Fibroblast of skin of right quadriceps (primary cell): ENCODE data around the gene SLC1A2.

Source experiments
- DNase-seq: peaks from one replicate; pipeline ENCODE4 v3.0.0-alpha.2; 2013

SLC1A2 gene

DNA sequence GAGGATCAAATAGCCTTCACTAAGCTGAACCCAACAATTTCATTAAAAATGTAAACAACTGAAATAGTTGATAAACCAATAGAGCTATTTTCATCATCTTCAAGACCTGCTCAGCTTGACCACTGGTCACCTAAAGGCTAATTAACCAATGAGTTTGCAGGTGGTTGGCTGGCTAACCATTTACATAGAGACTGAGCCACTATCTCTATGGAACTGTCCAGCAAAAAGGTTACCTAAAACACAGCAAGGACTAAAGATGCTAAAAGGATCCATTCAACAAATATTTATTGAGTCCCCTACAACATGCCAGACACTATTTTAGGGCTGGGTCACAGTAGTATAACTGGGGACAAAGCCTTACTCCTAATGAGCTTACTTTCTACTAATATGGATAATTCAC lies 156.6 kb downstream of the SLC1A2 start:
- no peak for DNase-seq

DNA sequence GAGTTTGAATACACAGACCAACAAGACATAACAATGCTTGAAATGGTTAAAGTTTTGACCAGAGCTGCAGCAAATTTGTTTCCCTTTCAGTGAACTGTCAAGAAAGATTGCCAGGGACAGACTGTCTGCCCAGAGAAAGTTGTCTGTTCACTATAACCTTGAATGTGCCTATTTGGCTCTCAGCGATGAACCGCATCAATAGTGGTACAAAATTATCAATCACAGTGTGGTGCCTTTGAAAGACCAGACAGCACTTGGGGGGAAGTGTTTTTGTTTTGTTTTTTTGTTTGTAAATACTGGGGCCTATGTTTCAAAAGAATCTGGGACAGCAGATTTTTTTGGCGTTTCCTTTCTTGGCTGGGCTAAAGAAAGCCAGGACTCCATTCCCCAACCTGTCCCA lies 157.3 kb downstream of the SLC1A2 start:
- no peak for DNase-seq

DNA sequence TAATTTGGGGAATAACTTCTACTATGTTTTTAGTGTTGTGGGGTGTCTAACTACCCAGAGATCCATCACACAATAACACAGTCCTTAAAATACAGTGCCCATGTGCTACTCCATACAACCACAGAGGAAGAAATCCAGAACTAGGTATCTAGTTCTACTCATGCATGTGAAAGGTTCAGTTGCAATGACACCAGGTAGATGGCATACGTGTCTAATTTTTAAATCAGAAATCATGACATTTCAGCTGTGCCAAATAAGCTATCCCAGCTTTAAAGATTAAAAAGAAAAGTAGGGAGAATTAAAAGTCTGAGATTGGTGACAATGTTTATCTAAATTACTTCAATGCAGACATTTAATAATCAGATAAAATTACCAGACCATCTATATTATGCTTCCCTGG lies 158.2 kb downstream of the SLC1A2 start:
- no peak for DNase-seq

DNA sequence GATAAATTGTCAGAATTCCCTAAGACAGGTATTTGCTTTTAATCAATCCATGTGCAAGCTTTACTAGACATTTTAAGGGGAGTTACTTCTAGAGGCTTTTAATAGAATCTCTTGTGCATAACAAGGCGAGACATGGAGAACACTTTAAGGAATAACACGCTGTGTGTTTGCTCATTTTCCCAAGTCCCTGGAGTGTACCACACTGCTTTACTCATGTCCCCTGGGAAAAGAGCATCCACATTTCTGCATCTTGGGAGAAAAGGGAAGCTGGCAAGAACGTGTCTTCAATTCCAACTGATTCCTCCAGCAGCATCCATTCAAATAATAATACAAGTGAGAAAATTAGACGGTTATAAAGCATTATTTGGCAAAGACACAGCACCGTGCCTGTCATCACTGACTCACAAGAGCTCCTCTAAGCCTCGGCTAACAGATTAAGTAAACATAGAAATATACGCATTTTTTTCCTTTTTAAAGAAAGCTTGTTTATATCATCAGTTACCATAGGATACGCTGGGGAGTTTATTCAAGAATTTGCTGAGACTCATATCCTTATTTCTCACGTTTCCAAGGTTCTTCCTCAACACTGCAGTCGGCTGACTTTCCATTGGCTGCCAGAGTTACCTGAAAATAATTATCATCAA lies 158.9 kb downstream of the SLC1A2 start:
- peak; percentile 90 for DNase-seq

GRCh38 chr11:35259529-35259928 lies 159.8 kb downstream of the SLC1A2 start:
- no peak for DNase-seq

GRCh38 chr11:35257281-35257680 lies 162.1 kb downstream of the SLC1A2 start:
- no peak for DNase-seq

DNA sequence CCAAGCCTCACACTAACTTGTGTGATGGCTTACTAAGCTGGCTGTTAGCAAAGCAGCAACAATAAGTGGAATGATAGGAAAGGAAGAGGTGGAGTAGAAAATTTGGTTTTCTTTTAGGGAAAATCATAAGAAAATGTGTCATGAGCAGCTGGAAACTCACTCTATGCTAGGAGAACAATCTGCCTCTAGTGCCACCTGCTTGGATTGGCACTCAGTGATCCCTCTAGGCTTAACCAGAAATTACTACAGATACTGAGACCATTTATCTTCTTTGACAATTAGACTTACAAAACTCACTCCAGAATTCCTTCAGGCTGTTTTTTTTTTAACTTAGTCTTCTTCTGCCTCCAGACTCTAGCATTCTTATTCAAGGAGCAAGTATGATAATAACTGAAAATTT lies 163.1 kb downstream of the SLC1A2 start:
- no peak for DNase-seq

GRCh38 chr11:35255514-35255913 lies 163.8 kb downstream of the SLC1A2 start:
- no peak for DNase-seq

DNA sequence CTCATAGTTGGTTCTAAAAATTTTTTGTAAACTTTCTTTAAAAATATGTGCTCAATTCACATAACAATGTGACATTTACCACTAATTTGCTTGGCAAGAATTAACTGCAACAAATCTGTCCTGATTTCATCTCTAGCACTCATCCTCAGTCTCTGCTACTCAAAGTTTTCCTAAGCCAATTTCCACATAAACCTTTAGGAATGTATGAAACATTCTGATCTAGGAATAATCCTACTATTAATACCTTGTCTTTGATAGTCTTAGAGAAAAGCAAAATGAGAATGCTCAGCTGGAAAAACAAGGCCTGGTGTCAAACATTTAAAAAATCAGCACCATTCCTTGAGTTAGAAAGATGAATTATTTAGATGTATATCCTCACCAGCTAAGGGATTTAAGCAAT lies 166.1 kb downstream of the SLC1A2 start:
- DNase-seq, result peak; percentile 82

DNA sequence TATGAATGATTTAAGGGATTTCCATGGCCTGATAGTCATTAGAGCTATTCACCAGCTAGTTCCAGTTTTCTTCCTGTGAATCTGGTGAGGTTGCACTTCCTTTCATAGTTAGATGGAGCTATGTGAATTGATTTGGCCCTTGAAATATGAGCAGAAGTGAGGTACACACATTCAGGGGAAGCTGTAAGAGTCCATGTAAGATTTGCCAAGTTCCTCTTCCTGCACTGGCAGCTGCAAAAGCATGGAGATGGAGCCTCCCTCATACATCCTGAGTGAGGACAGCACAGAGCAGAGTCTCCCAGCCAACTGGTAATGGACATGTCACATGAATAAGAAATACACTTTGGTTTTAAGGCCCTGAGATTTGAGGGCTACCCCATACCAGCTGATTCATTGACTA lies 168.7 kb downstream of the SLC1A2 start:
- DNase-seq, result no peak

GRCh38 chr11:35250192-35250591 lies 169.2 kb downstream of the SLC1A2 start:
- DNase-seq, result no peak

GRCh38 chr11:35248558-35249323 lies 170.6 kb downstream of the SLC1A2 start:
- no peak for DNase-seq

DNA sequence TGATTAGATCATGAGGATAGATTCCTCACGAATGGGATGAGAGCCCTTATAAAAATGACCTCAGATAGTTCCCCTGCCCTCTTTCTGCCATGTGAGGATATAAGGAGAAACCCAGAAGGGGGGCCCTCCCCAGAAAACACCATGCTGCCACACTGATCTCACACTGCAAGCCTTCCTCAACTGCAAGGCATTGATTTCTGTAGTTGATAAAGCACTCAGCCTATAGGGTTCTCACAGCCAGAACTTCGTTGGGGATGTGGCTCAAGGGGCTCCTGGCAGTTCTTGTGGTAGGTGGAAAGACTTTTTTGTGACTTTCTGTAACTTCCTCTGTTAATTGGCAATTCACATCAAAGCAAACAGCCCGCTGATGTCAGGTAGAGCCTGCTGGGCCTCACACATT lies 171.5 kb downstream of the SLC1A2 start:
- no peak for DNase-seq

DNA sequence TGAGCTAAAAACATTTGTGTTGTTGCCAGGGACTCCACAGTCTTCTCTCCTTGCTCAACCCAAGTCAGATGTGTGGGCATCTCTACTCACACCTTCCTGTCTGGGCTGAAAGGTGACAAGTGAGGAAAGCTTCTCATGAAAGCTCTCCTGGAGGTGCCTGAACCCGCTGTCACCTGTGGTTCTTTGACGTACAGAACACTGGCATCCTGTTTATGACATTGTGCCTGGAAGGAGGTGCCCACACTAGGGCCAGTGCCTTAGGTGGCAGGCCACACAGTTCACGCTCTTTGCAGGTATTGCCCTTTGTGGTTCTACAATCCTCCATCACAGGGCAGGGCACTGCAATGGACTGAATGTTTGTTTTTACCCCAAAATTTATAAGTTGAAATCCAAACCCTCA lies 171.9 kb downstream of the SLC1A2 start:
- no peak for DNase-seq

DNA sequence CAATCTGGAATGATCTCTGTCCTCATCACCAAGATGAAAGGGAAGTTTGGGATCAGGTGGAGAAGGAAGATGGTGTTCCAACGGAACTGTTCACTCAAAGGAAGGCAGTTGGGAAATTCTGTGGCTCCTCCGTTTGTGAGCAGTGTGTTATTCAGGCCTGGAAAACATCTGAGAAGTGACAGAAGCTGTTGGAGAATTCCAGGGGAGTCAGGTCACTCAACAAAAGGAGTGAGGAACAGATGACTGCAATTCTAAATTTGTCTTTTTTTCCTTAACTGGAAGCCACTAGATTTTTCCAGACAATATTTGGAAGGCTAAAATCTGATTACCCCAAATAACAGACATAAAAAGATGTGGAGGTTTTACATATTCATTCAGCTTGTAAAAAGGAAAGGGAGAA lies 172.6 kb downstream of the SLC1A2 start:
- DNase-seq, result peak; percentile 57

GRCh38 chr11:35245786-35246185 lies 173.6 kb downstream of the SLC1A2 start:
- DNase-seq, result no peak

DNA sequence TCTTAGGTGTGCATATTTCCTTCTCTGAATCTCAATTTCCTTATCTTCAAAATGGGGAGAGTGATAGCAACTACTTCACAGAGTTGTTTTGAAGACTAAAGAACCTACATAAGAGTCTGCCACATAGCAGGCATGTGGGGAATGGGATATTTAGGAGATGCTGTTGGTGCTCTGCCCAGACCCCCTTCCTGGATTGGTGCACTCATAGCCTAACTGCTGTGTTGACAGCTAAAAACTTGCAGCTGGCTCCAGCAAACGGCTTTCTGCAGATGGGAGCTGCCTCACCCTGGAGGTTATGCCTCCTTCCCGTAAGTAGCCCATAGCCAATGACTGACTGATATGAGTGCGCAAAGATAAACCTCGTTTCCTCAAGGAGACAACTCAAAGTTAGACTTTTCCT lies 174.3 kb downstream of the SLC1A2 start:
- DNase-seq, result no peak

DNA sequence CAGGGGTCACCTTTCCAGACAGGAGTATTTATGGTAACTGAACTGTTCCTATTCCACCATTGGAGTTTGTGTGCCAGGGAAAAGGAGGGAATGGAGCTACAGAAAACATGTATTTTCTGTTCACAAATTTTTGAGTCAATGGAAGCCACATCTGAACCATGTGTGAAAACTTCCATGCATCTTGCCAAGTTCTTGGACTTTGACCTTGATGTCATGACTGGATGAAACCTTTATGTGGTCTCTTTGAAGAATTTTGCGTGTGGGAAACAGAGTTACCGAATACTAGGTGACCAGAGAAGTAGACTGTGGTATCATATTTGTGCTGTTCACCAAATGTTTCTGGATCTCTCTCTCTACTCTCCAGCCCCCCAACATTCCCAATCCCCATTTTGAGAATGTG lies 175.6 kb downstream of the SLC1A2 start:
- DNase-seq, result no peak

DNA sequence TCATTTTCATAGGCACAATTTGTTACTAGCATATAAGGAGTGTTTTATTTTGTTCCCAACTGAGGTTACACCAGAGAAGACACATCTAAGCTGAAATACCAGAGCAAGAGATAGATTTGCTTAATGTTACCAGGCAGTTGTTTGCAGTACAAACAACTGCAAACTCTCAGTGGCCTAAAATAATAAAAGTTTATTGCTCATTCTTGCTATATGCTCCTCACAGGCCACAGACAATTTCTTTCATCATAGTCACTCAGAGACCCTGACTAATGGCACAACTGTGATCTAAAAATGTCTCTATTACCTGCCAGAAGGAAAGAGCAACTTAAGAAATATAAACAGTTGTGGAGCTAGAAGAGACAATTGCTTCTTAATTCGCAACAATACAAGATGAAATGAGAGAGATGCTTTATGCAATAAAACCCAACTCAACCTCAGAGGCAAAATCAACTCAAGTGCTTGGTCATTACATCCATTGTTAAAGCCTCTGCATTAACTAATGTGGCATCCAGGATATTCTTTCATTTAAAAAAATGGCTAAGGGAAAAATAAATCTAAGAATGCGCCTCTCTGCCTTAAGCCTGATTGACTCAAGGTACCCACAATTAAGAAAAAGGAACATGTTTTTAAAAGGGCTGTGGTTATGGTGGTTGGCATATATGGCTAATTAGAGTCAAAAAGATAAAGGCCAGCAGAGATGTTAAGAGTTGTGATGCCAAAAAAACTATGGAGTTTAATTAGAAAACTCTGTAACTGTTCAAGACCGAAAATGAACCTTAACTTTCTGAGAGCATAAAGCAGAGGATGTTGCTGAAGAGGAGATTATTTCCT lies 176.7 kb downstream of the SLC1A2 start:
- DNase-seq, result peak; percentile 47

DNA sequence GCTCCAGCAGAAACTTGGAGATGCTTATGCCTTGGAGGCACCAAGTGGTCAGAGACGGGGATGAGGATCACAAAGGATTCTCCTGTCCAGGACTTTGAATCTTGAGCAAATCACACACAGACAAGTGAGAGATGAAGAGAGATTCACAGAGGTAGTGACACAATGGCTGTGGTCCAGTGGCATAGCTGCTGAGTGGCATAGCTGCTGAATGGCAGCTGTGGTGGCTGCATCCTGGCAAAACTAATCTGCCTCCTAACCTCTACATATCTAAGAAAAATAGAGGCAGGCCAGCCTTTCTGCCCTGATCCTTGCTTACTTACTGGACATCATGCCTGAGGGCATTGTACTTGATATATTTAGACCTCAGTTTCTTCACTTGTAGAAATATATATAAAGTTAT lies 177.8 kb downstream of the SLC1A2 start:
- no peak for DNase-seq

DNA sequence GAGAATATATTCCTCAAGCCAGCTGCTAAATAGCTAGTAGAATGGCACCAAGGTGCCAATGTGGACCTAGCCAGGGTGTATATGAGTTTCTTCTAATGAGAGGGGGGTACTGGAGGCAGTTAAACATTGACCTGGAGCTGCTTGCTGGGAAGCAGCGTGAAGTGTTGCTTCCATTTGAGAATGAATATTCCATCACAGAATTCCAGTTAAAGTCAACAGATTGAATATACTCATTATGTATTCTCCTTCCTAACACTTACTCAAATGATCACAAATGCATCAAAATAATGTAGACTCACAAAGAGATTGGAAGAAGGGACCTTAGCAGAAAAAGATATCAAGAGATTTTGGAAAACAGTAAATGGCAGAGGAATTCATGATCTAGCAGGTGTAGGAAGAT lies 178.3 kb downstream of the SLC1A2 start:
- no peak for DNase-seq

DNA sequence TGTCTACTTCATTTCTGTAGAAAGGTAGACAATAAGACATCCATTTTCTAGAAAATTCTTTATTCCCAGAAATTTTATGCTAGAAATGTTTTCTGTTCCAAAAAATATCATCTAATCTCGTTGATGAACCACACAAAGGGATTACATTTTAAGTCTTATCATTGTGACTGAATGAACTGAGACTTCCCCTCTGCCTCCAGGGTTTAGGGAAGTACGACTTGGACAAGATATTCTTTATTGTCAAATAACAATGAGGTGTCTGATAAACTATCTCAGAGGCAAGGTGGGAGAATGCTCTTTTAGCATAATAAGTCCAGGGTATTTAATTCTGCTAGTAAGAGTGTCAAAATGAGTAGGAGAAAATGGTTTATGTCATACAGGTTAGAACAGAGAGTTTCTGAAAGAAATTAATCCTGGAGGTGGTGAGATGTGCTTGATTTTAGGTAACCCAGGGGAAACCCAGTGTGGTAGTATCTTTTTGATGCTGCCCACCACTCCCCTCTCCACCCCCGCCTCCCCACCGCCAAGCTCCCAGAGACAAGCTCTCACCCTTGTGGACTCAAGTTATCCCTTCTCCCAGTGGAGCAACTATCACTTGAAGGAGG lies 179.8 kb downstream of the SLC1A2 start:
- DNase-seq, result no peak

- no peak for DNase-seq
Observed at GRCh38 chr11:35238882-35239281, 180.5 kb downstream of the SLC1A2 start.
